ENCODE results near the gene RHBDD3.

The RHBDD3 gene

DNA sequence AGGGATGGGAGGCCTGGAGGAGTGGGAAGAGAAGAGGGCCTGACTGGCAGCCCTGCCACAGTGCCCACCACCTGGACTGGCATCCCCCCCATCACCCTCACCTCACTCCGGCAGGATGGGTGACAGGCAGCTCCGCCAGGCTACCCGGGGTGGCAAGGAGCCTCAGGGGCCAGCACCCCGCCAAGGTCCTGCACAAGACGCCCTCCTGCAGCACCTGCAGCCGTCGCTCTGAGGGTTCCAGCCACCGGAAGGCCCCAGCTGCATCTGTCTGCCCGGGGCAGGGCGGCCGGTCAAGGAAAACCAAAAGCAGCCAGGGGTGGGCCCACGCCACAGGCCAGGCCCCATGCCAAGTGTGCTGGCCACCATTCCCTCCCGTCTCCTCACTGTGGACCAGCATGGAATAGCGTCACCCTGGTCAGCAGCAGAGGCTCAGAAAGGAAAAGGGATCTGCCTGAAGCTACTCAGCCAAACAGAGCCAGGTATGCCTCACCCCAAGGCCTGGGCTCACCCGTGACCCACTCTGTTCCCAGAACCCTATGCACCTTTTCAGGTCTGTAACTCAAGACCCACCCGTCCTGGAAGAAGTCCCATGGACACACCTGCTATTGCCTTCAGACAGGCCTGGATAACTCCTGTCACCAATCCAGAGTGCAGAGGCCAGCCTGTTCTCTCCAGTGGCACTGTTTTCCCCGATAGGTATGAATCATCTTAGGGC is 7.0 kb downstream of the RHBDD3 start:
- H3K4me3 ChIP-seq (ENCODE audit: low read depth, low read length): no peak overlapping the region
- TF ChIP-seq, protein P1, sequence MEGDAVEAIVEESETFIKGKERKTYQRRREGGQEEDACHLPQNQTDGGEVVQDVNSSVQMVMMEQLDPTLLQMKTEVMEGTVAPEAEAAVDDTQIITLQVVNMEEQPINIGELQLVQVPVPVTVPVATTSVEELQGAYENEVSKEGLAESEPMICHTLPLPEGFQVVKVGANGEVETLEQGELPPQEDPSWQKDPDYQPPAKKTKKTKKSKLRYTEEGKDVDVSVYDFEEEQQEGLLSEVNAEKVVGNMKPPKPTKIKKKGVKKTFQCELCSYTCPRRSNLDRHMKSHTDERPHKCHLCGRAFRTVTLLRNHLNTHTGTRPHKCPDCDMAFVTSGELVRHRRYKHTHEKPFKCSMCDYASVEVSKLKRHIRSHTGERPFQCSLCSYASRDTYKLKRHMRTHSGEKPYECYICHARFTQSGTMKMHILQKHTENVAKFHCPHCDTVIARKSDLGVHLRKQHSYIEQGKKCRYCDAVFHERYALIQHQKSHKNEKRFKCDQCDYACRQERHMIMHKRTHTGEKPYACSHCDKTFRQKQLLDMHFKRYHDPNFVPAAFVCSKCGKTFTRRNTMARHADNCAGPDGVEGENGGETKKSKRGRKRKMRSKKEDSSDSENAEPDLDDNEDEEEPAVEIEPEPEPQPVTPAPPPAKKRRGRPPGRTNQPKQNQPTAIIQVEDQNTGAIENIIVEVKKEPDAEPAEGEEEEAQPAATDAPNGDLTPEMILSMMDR (IDR thresholded peaks at IDR 0.05; ENCODE audit: insufficient read depth, low read depth, low read length, missing control alignments): no peak
- DNase-seq (ENCODE audit: low read depth): no peak

DNA sequence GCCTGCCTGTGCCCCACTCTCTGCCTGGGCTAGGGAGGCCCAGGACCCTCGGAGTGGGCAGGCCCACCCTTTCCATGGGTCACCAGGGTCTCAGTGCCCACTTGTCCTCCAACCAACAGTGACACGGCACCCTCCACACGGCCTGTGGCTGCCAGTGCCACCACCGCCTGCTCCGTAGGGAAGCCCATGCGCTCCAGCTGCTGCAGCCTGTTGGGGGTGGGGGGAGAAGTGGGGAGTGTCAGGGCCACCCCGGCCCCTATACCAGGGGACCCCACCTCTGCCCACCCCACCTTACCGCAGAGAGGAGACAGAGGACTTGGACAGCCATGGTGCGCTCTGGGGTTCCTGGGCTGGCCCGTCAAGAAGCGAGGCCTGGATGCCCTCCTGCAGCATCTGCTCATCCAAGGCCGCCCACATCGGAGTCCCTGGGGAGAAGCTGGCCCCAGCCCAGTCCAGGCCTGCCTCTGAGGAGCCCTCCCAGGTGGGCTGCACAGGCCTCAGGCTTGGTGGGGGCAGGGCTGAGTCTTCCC is 7.7 kb downstream of the RHBDD3 start:
- no peak overlapping the region for H3K4me3 ChIP-seq (ENCODE audit: low read depth, low read length)
- TF ChIP-seq, protein P1 (IDR thresholded peaks at IDR 0.05; ENCODE audit: insufficient read depth, low read depth, low read length, missing control alignments): no peak
- no peak for DNase-seq (ENCODE audit: low read depth)

DNA sequence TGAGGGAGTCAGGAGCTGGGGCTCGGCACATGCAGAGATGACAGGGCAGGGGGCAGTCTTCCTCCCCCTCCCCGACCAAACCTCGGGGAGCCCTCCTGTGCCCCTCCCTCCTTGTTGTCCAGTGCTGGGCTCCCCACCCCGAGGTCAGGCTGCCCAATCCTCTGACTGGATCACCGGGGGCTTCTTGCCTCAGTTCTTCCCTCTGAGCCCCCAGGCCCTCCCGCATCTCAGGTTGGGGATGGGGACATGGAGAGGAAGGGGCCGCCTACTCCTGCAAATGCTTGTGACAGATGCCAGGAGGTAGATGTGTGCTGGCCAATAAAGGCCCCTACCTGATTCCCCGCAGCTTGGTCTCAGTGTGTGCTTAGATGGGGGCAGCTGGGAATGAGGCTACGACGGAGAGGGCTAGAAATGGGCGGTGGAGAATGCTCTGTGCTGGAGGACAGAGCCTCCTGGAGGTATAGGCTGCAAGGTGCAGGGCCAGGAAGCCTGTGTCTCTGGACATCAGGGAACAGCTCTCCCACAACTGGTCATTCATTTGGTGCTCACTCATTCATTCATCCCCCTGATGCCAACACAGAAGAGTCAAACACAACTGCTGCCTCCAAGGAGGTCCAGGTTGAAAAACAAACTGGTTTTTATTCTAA is 8.4 kb downstream of the RHBDD3 start:
- H3K4me3 ChIP-seq (ENCODE audit: low read depth, low read length): no peak overlapping the region
- no peak for DNase-seq (ENCODE audit: low read depth)
- TF ChIP-seq, protein P1 (IDR thresholded peaks at IDR 0.05; ENCODE audit: insufficient read depth, low read depth, low read length, missing control alignments): no peak

DNA sequence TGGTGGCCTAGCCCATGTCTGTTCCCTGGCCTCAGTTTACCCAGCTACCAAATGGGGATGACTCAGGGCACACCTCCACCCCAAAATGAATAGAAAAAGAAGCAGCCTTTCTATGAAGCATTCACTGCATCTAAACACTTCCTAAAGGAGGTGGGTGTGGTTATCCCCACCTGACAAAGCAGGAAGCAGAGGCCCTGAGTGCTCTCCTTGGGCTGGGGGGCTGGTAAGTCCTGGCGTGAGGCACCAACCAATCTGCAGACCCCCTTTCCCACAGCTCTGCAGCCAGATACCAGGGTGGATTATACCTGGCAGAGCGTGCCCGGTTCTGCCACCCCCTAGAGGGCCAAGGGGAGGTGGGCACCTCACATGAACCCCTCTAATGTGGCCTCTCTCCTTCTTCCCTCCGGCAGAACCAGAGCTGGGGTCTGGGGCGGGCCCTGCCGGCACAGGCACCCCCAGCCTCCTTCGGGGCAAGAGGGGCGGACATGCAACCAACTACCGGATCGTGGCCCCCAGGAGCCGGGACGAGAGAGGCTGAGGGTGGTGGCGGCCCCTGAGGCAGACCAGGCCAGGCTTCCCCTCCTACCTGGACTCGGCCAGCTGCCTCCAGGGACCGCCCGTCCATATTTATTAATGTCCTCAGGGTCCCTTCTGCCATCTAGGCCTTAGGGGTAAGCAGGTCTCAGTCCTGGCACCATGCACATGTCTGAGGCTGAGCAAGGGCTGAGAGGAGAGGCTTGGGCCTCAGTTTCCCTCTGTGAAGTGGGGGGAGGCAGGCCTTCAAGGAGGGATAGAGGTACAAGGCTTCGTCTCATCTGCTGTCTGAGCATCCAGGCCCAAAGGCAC is 9.2 kb downstream of the RHBDD3 start:
- TF ChIP-seq, protein P1 (IDR thresholded peaks at IDR 0.05; ENCODE audit: insufficient read depth, low read depth, low read length, missing control alignments): no peak
- DNase-seq (ENCODE audit: low read depth): no peak
- H3K4me3 ChIP-seq (ENCODE audit: low read depth, low read length): no peak overlapping the region

DNA sequence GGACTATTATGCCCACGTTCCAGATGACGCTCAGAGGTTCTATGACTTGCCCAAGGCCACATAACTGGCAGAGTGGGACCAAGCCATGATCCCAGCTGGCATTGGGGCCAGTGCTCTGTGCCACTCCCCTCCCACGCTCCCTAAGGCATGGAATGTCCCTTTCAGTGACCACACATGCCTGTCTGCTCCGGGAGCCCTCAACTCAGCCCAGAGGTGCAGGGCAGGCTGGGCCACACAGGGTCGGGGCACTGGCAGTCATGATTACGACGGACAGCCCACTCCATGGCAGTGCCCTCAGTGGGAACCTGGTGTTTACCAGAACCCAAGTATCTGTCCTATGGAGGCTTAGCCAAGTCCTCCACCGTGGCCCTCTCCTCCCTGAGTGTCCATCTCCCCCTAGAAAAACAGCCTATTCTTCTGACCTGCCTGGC is 10.0 kb downstream of the RHBDD3 start:
- no peak overlapping the region for H3K4me3 ChIP-seq (ENCODE audit: low read depth, low read length)
- TF ChIP-seq, protein P1 (IDR thresholded peaks at IDR 0.05; ENCODE audit: insufficient read depth, low read depth, low read length, missing control alignments): no peak
- DNase-seq (ENCODE audit: low read depth): no peak

DNA sequence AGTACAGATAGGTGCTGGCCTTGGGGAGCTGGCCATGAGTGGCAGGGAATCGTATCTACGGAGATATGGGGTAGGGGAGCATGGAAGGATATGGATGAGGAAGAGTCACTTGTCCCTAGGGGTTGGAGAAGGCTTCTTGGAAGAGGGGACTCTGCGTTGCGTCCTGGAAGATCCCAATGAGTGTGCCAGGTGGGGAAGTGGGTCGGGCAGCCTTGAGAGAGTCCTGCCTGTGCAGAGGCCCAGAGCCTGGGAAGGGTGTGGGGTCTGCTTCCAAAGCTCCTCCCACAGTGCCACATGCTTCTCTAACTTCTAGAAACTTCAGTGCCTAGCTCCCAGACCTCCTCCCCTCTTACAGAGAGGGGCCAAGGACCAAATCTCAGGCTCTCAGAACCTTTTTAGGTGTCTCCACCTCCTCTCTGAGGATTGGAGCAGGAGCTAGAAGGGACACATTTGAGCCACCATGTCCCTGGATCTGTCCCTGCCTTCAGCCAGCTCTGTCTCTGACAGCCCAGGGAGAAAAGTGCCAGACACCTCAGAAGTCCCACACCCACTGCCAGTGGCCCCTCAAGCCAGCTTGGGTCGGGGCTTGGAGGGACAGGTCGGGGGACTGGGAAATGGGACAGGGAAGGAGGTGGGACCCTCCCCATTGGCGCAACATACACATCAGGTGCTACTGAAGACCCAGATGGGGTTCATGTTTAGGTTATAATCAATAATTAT is 11.0 kb downstream of the RHBDD3 start:
- DNase-seq (ENCODE audit: low read depth): no peak

More for the DNA sequence above, 11.0 kb downstream of the RHBDD3 start:
- TF ChIP-seq, protein P1 (IDR thresholded peaks at IDR 0.05; ENCODE audit: insufficient read depth, low read depth, low read length, missing control alignments): no peak
- no peak overlapping the region for H3K4me3 ChIP-seq (ENCODE audit: low read depth, low read length)

All from GM12865 (cell line).